T-helper 22 cell (primary cell): ENCODE data around the gene DNAH17.

Experiments used
- DNase-seq: peaks from one replicate; pipeline ENCODE4 v3.0.0-alpha.2; 2020; ENCODE audit warnings: low read depth

The DNAH17 gene

DNA sequence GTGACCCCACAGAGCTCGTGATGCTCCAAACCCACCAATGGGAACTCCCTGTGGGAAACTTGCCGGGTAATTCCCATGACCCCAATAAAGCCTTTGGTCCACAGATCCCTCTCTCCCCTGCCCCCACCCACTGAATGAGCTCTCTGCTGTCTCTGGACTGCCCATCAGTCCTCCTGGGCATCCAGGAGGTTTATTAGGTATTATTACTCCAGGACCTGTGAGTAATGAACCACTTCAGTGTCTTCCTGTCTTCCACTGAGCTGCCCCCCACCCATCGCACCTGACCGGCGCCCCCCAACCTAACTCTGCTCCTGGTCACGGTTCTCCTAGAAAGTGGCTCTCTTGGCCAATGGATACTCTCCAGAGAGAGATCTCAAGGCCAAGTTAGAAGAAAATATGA lies 28.7 kb upstream of the DNAH17 start:
- no peak for DNase-seq

GRCh38 chr17:78605429-78605828 lies 28.2 kb upstream of the DNAH17 start:
- DNase-seq = no peak

- DNase-seq = no peak
Measured at GRCh38 chr17:78602246-78602645, 25.1 kb upstream of the DNAH17 start.

DNA sequence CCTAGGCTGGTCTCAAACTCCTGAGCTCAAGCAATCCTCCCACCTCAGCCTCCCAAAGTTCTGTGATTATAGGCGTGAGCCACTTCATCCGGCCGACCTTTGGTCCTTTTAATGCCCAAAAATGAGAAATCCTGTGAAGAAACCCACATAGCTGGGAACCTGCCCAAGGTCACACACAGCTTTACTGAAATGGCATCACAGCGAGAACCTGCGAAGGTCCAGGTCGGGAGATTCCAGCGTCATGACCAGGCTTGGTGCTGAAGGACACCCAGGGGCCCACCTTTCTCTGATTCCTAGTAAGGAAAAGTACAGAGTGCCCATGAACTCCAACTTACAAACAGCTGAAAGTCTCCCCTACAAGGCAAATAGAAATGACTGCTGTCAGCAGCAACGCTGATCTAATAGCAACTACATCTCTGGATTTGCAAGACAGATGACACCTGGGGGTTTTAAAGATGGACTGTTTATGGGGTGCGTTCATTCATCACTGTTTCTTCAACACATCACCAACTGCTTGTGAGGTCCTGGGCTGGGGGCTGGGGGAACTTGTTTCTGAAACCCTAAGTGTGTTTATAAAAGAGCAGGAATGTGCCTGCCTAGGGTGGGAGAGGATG lies 24.5 kb upstream of the DNAH17 start:
- no peak for DNase-seq

DNA sequence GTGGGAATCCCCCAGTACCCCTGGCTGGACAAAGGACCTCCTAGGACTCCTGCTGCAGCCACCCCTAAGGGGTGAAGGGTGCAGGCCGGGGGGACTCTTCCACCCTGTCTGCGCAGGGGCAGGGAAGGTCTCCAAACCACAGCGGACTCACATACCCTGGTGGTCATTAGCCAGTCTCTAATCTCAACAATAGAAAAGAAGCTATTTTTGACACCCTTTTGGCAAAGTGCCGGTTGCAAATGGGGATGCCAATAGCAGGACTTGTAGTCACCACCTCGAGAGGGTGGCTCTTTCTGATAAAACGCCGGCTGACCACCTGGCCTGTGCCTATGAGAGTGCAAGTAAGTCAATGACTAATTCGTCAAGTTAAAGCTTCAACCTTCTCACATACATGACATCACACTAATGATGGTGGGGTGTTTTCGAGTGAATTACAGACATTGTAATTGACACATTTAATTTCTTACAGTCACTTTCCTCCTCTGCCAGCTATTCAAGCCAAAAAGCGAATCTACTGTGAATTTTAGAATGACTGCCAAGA lies 23.1 kb upstream of the DNAH17 start:
- DNase-seq = no peak

DNA sequence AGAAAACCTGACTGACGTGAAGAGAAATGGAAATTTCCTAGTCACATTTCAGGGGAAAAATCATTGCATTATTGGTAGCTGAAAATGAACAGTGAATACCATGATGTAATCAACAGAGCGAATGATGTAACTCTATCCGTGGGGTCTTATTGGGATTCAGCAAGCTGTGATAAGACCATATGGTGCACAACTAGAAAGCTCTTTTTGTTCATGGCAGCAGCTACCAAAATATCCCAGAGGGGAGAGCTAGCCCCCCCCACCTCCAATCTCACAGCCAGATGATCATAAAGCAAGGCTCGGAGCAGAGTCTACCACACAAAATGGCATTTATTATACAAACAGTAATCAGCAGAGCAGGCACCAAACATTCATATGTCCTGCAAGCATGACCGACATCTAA lies 22.2 kb upstream of the DNAH17 start:
- DNase-seq = no peak

GRCh38 chr17:78598013-78598471 lies 20.8 kb upstream of the DNAH17 start:
- DNase-seq = no peak

GRCh38 chr17:78596871-78597764 lies 19.9 kb upstream of the DNAH17 start:
- no peak for DNase-seq

DNA sequence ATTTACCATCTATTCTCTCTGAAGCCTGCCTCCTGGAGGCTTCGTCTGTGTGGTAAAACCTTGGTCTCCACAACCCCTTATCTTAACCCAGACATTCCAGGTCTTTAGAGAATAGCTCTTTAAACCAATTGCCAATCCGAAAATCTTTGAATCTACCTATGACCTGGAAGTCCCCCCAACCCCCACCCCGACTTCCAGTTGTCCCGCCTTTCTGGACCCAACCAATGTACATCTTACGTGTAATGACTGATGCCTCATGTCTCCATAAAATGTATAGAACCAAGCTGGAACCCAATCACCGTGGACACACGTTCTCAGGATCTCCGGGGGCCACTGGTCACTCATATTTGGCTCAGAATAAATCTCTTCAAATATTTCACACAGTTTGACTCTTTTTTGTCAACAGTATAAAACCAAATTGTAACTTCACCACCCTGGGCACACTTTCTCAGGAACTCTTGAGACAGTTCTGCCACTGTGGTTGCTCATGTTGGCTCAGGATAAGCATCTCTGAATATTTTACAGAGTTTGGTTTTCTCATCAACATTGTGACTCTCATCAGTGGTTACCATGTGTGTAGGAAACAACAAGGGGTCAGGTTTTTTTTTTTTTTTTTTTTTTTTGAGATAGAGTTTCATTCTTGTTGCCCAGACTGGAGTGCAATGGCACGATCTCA lies 18.1 kb upstream of the DNAH17 start:
- DNase-seq = no peak

DNA sequence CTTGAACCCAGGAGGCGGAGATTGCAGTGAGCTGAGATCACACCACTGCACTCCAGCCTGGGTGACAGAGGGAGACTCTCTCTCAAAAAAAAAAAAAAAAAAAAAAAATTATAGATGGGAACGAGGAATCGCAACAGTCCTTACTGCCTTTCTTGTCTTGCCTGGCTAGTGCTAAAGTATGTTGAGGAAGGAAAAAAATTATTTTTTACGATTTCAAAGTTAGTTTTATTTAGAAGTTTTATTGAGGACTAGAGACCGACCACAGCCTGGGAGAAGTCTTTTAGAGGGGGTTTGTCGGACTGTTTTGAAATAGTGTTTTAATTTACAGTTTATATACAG lies 15.8 kb upstream of the DNAH17 start:
- DNase-seq = no peak

DNA sequence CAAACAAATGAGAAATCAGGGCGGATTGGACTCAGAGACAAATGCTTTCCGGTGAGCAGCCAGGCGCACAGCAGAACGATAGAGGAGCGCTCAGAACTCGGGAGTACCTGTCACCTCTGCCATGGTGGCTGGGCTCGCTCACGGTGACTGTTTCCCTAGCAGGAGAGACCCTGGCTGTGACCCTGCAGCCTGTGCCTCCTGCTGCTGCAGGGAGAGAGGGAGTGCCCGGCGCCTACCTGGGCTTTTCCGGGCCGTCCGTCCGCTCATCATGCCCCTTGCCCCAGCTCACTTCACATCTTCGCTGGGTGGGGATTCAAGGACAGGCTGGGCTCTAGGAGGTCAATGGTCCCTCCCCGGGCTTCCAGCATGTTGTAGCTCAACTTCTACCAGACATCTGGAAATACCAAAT lies 14.1 kb upstream of the DNAH17 start:
- no peak for DNase-seq

- no peak for DNase-seq
Measured at GRCh38 chr17:78589885-78590284, 12.7 kb upstream of the DNAH17 start.

GRCh38 chr17:78589031-78589675 lies 12.0 kb upstream of the DNAH17 start:
- no peak for DNase-seq

GRCh38 chr17:78588258-78589030 lies 11.2 kb upstream of the DNAH17 start:
- DNase-seq = no peak

- DNase-seq = no peak
Measured at GRCh38 chr17:78585006-78585630, 7.9 kb upstream of the DNAH17 start.

DNA sequence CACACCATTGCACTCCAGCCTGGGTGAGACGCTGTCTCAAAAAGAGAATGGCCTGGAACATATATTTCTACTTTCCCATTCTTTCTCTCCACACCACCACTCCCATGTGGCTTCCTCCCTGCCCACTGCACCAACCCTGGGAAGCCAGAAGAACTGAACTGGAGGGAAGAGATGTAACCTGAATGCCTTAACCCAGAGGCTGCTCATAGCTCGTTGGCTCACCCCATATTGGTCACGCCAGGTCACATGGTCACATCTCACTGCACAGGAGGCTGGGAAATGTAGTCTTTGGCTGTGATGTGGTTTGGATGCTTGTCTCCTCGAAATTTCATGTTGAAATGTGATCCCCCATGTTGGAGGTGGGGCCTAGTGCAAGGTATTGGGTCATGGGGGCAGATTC lies 5.9 kb upstream of the DNAH17 start:
- no peak for DNase-seq

GRCh38 chr17:78581304-78581703 lies 4.1 kb upstream of the DNAH17 start:
- DNase-seq = no peak

DNA sequence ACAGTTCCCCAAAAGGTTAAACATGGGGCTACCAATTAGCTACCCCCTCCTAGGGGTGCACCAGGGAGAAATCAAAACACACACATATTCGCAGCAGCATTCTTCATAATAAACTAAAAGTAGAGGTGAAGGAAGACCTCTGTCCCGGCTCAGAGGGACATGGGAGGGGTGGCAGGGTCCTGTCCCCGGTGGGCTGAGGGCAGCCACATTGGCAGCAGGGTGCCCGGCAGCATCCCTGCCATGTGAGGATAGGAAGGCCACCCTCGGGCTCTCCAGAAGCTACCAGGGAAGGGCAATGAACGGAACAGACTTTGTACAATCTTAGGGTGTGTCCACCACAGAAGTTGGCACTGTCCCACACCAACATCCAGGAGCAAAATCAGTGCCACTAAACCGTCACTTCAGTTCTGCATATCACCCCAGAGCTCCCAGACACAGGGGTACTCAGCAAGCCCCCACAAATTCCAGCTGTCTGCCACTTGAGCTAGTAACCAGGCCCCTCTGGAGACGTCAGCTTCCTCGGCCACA lies 3.1 kb upstream of the DNAH17 start:
- no peak for DNase-seq

DNA sequence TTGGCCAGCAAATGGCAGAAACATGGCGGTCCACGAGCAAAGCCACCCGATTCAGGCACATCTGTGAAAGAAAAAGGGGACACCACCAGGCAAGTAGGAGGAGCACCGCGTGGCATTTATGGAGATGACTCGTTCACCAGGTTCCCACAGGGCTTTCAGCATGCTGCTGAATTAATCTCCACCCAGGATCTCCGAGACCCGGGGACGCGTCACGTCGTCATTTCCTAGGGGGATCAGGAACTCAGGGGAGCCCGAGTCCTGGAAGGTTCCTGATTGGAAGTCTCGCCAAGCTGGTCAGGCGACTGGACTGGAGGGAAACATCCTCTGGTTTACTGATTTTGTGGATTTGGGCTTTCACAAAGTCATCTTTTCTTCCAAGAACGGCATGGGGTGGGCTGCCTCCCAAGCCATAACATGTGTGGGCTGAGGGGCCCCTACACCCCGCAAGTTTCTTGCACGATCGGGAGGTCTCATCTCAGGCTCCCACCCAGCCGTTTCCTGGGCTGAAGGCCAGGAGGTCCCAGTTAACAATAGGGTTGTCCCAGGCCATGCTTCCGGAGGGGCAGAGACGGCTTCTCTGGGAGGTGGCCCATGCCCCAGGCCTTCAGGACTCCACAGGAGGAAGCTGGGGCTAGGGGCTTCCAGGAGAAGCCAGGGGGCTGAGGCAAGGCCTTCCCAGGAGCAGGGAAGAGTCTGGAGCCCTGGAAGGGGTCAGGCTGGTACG lies 645 bp downstream of the DNAH17 start:
- DNase-seq = no peak

GRCh38 chr17:78575899-78576298 lies 1.3 kb downstream of the DNAH17 start:
- no peak for DNase-seq
